Esophagus muscularis mucosa (tissue), 4 donors: Measurements from ENCODE around the gene OGFOD3. TPM values are rescaled to one million over a fixed set of nuclear protein-coding genes. Genes with fewer than 3 reads are reported as not detected.
A peak's percentile ranks its signal among the peaks of the same experiment; 100 is the strongest.

Experiments used
- DNase-seq: peaks from one replicate; pipeline ENCODE4 v3.0.0-alpha.2; 2017; ENCODE audit errors: extremely low spot score
- H3K27ac ChIP-seq, 4 donors: fragments of 200-600 bp; sonication (generic); replicated peaks in 1 of 4; 1 replicate in 3 of 4; 2 replicates in 1 of 4; pipeline ENCODE4 v1.5.1; 2016 to 2019; ENCODE audit warnings: mild to moderate bottlenecking in 1 of 4
- H3K27me3 ChIP-seq, 4 donors: fragments of 200-600 bp; sonication (generic); one replicate each; pipeline versions ENCODE4 v1.5.1 to v1.6.0; 2016 to 2019
- H3K36me3 ChIP-seq, 4 donors: fragments of 200-600 bp; sonication (generic); one replicate each; pipeline ENCODE4 v1.5.1; 2016 to 2019
- H3K4me1 ChIP-seq, 4 donors: fragments of 200-600 bp; sonication (generic); one replicate each; pipeline ENCODE4 v1.5.1; 2016 to 2019
- H3K4me3 ChIP-seq, 4 donors: fragments of 200-600 bp; sonication (generic); 1 replicate in 2 of 4; 2 replicates in 2 of 4; pipeline ENCODE4 v1.5.1; 2016 to 2019; ENCODE audit warnings: mild to moderate bottlenecking in 4 of 4, moderate library complexity in 1 of 4
- H3K9me3 ChIP-seq, 4 donors: fragments of 200-600 bp; sonication (generic); 1 replicate in 3 of 4; 2 replicates in 1 of 4; pipeline ENCODE4 v1.5.1; 2016 to 2019
- EP300 ChIP-seq: sonication (generic); formaldehyde crosslinking; IDR thresholded peaks from one replicate; pipeline ENCODE4 v1.6.1; 2017; ENCODE audit warnings: antibody characterized with exemption
- POLR2A ChIP-seq: fragments of 450-650 bp; IDR thresholded peaks from one replicate; pipeline ENCODE4 v1.6.1; 2017; ENCODE audit warnings: antibody characterized with exemption, moderate library complexity, mild to moderate bottlenecking, low read depth
- POLR2AphosphoS5 ChIP-seq, 2 donors: sonication (generic); formaldehyde crosslinking; IDR thresholded peaks; one replicate each; pipeline ENCODE4 v1.6.1; 2017; ENCODE audit warnings: antibody characterized with exemption in 2 of 2
- WGBS: methylation state at CpG from one replicate; pipeline ENCODE4 v1.1.5; 2018; 5-methylcytosine and 5-hydroxymethylcytosine counted together
- intact Hi-C: fragments of 100-400 bp; cut with DNase I; formaldehyde crosslinking; loops from one replicate; pipeline ENCODE4 v1.15.1; 2023
- total RNA-seq, 4 donors: library from RNA; depleted of rRNA; stranded (reverse); fragments of >200 nt; gene quantifications; one replicate each; pipeline versions ENCODE4 v1.1.0 to v1.2.1, GENCODE V29; 2016
- TF ChIP-seq, protein P1 (sequence below), 3 experiments: fragments of 200-600 bp in 2 of 3; fragments of 450-650 bp in 1 of 3; sonication (generic) in 2 of 3; IDR thresholded peaks; one replicate each; pipeline ENCODE4 v1.5.1; 2017 to 2019; ENCODE audit warnings: antibody characterized with exemption in 3 of 3, mild to moderate bottlenecking in 2 of 3, moderate library complexity in 1 of 3

OGFOD3 gene
- total RNA-seq, 4 donors from 2014 or later: 21.6 to 35.3 (median 28.5) TPM

DNA sequence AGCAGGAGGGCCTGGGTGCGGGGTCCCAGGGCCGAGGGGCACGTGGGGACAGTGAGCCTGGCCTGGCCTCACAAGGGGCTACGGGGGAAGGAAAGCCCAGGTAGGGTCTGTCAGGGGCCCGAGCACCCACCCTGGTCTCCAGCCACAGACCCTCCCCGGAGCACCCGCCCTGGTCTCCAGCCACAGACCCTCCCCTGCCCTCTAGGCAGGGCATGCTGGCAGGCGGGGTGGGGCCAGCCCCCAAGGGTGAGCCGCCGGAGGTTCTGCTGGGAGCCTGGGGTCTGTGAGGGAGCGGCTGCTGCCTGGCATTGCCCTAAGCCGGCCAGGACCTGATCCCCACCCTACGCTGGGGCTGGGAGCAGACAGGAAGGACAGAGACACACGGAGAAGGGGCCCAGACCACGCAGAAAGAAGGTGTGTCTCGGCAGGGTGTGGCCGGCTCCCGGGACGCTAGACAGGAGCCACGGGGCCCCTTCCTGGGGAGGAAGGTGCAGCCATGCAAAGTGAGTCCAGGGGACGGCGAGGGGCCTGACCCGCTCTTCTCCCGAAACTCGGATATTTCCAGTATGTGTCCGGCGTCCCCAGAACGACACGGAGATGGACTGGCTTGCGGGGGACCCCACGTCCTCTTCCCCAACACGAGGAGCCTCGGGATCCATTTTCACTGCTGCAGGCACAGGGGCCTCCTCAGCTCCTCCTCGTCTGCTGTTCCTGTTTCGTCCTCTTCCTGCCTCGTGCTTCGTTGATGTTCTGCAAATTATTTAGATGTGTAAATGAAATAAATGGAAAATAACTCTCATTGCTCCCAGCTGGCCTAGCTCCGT, 31.3 kb downstream of the OGFOD3 start:
- H3K27me3 ChIP-seq: peaks cover 0 to 61% (median 26%) of the 10 kb centered on the region in 4 donors
- peaks cover 0 to 9% (median 8%) of the 10 kb centered on the region in 4 donors for H3K36me3 ChIP-seq
- no peak for DNase-seq
- H3K4me1 ChIP-seq: peaks cover 14 to 32% (median 27%) of the 10 kb centered on the region in 4 donors
- H3K27ac ChIP-seq: no peak overlapping the region
- H3K9me3 ChIP-seq: no peaks in the 10 kb centered on the region
- intact Hi-C loops: no loop called here
- WGBS: 46% methylated on average over 26 of the region's 38 CpGs
- H3K4me3 ChIP-seq: no peak overlapping the region
- TF ChIP-seq EP300 (no peak), POLR2A (no peak), POLR2AphosphoS5 (IDR thresholded peaks at IDR 0.05) (no peak)
- TF ChIP-seq, protein P1, sequence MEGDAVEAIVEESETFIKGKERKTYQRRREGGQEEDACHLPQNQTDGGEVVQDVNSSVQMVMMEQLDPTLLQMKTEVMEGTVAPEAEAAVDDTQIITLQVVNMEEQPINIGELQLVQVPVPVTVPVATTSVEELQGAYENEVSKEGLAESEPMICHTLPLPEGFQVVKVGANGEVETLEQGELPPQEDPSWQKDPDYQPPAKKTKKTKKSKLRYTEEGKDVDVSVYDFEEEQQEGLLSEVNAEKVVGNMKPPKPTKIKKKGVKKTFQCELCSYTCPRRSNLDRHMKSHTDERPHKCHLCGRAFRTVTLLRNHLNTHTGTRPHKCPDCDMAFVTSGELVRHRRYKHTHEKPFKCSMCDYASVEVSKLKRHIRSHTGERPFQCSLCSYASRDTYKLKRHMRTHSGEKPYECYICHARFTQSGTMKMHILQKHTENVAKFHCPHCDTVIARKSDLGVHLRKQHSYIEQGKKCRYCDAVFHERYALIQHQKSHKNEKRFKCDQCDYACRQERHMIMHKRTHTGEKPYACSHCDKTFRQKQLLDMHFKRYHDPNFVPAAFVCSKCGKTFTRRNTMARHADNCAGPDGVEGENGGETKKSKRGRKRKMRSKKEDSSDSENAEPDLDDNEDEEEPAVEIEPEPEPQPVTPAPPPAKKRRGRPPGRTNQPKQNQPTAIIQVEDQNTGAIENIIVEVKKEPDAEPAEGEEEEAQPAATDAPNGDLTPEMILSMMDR (IDR thresholded peaks at IDR 0.05): no peak

DNA sequence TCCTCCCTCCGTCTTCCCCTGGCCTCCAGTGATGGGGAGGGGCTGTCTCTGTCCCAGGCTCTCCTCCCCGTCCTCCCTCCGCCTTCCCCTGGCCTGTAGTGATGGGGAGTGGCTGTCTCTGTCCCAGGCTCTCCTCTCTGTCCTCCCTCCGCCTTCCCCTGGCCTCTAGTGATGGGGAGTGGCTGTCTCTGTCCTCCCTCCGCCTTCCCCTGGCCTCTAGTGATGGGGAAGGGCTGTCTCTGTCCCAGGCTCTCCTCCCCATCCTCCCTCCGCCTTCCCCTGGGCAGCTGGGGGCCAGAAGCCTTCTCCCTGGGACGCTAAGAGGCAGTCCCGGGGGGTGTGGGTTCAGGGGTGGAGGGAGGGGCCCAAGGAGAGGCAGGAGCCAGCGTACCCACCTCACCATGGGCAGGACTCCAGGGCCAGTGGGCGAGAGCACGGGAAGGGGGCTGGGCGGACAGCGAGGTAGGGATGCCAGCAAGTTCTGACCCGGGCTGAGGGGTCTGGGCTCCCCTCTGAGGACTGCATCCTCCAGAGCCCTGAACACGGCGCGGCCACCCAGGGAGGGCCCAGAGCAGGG, 32.0 kb downstream of the OGFOD3 start:
- no peak for TF ChIP-seq EP300
- no peak for TF ChIP-seq POLR2A
- no peak for TF ChIP-seq POLR2AphosphoS5 (IDR thresholded peaks at IDR 0.05)
- TF ChIP-seq, protein P1 (IDR thresholded peaks at IDR 0.05): no peak
- H3K36me3 ChIP-seq: peaks cover 0 to 1% (median under 1%) of the 10 kb centered on the region in 4 donors
- no peaks in the 10 kb centered on the region for H3K9me3 ChIP-seq
- no peak for DNase-seq
- peaks cover 14 to 33% (median 28%) of the 10 kb centered on the region in 4 donors for H3K4me1 ChIP-seq
- WGBS: 41% methylated on average over 16 of the region's 17 CpGs
- intact Hi-C loops: no loop called here
- H3K27ac ChIP-seq: no peak overlapping the region
- peaks cover 0 to 68% (median 26%) of the 10 kb centered on the region in 4 donors for H3K27me3 ChIP-seq
- H3K4me3 ChIP-seq: no peak overlapping the region

DNA sequence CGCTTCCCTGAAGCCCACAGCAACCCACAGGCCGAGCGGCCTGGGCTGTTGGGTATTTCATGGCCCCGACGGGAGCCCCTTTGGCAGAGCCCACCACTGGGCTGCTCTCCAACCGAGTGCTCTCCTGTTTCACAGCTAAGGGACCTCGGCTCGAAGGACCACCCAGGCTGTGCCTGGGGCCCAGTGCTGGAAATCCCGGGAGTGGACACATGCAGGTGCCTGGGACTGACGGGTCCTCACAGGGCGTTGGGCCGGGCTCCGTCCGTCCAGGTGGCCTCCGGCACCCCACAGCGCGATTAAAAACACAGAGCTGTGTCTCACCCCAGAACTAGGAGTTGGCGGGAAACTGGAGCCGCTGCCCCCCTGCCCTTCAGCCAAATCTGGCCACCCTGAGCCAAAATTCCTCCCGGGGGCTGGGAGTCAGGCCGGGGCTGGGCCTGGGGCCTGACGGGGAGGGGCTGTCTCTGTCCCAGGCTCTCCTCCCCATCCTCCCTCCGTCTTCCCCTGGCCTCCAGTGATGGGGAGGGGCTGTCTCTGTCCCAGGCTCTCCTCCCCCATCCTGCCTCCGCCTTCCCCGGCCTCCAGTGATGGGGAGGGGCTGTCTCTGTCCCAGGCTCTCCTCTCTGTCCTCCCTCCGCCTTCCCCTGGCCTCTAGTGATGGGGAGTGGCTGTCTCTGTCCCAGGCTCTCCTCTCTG, 32.7 kb downstream of the OGFOD3 start:
- intact Hi-C loops: no loop called here
- DNase-seq: no peak
- no peak for TF ChIP-seq POLR2AphosphoS5 (IDR thresholded peaks at IDR 0.05)
- TF ChIP-seq, protein P1 (IDR thresholded peaks at IDR 0.05): no peak
- TF ChIP-seq POLR2A: no peak
- no peak for TF ChIP-seq EP300
- 17% methylated on average over 13 of the region's 26 CpGs for WGBS
- H3K27me3 ChIP-seq: peaks cover 0 to 71% (median 26%) of the 10 kb centered on the region in 4 donors
- peak overlapping the region; percentile 38 to 54 (median 46) for H3K27ac ChIP-seq
- H3K9me3 ChIP-seq: no peaks in the 10 kb centered on the region
- H3K4me1 ChIP-seq: peaks cover 14 to 39% (median 29%) of the 10 kb centered on the region in 4 donors
- no peaks in the 10 kb centered on the region for H3K36me3 ChIP-seq
- no peak overlapping the region for H3K4me3 ChIP-seq

DNA sequence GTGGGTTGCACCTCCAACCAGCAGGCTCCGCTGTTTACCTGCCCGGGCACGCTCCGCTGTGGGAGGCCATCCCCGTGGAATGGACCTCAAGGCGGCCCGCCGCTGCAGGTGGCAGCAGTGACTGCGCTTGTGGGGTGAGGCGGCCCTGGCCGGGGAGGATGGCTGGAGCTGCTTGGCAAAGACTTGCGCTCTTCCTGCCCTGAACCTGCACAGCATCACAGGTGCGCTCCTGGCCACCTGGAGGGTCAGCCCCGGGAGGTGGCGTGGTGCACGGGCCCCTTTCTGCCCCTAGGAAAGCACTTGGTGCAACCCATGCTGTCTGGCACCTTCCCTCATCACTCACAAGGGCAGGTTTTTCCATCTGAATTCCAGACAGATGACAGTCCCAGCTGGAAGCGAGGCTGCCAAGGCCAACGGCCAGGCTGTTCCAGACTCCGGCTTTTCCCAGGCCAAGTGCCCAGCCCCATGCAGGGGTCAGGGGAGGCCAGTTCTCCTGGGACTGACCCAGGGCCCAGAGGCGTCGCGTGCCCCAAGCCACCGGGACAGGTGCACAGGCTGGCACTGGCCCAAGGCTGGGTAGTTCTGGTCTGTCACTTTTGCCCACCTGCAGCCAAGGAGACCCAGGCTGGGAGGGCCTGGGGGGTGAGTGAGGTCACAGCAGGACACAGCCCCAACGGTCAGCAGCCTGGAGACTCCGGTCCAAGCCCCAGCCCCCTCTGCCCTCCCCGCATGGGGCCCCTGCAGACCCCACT, 33.5 kb downstream of the OGFOD3 start:
- H3K4me3 ChIP-seq: no peak overlapping the region
- TF ChIP-seq EP300 (no peak), POLR2AphosphoS5 (IDR thresholded peaks at IDR 0.05) (peak in 1 of 2 donors; percentile 19)
- H3K27ac ChIP-seq: peak overlapping the region; percentile 38 to 54 (median 46)
- intact Hi-C loops: no loop called here
- 25% methylated on average over 6 of the region's 26 CpGs for WGBS
- H3K9me3 ChIP-seq: no peaks in the 10 kb centered on the region
- DNase-seq: no peak
- peaks cover 0 to 79% (median 26%) of the 10 kb centered on the region in 4 donors for H3K27me3 ChIP-seq
- no peaks in the 10 kb centered on the region for H3K36me3 ChIP-seq
- H3K4me1 ChIP-seq: peaks cover 14 to 40% (median 29%) of the 10 kb centered on the region in 4 donors
